ENCODE data around the gene MYBPC3.

DNA sequence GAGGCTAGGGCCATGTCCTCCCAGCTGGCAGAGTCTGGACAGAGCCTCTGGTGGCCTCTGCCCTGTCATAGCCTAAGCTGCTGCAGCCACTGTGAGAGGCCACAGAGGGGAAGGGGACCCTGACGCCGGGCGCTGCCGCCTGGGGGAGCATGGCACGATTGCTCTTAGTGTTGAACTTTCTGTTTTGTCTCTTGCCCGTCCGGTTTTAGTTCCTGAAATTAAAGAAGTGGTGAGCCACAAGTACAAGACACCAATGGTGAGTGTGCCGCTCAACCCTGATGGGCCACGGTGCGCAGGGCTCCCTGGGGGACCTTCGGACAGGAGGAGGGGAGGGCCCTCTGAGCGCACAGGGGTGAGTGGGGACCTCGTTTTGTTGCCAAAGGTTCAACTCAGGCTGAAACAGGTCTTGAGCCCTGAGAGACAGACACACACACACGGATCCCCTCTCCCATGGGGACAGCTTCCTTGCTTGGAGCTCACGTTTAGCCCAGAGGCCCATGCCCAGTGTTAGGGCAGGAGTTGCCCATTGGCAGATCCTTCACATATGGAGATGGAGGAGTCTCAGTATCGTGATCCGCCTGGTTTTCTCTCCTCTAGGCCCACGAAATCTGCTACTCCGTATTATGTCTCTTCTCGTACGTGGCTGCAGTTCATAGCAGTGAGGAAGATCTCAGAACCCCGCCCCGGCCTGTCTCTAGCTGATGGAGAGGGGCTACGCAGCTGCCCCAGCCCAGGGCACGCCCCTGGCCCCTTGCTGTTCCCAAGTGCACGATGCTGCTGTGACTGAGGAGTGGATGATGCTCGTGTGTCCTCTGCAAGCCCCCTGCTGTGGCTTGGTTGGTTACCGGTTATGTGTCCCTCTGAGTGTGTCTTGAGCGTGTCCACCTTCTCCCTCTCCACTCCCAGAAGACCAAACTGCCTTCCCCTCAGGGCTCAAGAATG lies 23.8 kb downstream of the MYBPC3 start:
- no peak for TF ChIP-seq POLR2A (IDR thresholded peaks at IDR 0.05; ENCODE audit: low read depth)
- TF ChIP-seq, protein P1, sequence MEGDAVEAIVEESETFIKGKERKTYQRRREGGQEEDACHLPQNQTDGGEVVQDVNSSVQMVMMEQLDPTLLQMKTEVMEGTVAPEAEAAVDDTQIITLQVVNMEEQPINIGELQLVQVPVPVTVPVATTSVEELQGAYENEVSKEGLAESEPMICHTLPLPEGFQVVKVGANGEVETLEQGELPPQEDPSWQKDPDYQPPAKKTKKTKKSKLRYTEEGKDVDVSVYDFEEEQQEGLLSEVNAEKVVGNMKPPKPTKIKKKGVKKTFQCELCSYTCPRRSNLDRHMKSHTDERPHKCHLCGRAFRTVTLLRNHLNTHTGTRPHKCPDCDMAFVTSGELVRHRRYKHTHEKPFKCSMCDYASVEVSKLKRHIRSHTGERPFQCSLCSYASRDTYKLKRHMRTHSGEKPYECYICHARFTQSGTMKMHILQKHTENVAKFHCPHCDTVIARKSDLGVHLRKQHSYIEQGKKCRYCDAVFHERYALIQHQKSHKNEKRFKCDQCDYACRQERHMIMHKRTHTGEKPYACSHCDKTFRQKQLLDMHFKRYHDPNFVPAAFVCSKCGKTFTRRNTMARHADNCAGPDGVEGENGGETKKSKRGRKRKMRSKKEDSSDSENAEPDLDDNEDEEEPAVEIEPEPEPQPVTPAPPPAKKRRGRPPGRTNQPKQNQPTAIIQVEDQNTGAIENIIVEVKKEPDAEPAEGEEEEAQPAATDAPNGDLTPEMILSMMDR (IDR thresholded peaks at IDR 0.05): no peak
